Hepatocyte (in vitro differentiated cells): ENCODE data around the gene NXPH4.

Experiments
- CTCF ChIP-seq: fragments of 200-600 bp; sonication (generic); IDR thresholded peaks from 2 replicates; pipeline ENCODE4 v1.5.1; 2016; ENCODE audit warnings: antibody characterized with exemption, mild to moderate bottlenecking; ENCODE audit not compliant: poor library complexity
- EZH2 ChIP-seq: fragments of 200-600 bp; sonication (generic); IDR thresholded peaks from 2 replicates; pipeline ENCODE4 v1.6.1; 2016; ENCODE audit warnings: antibody characterized with exemption, mild to moderate bottlenecking, borderline replicate concordance
- EZH2phosphoT487 ChIP-seq: fragments of 200-600 bp; sonication (generic); IDR thresholded peaks from one replicate; pipeline ENCODE4 v1.6.1; 2018; ENCODE audit warnings: antibody characterized with exemption, mild to moderate bottlenecking, low read depth, moderate library complexity; ENCODE audit not compliant: unreplicated experiment, severe bottlenecking

- TF ChIP-seq CTCF: no peak
- peak; percentile 73 for TF ChIP-seq EZH2
- TF ChIP-seq EZH2phosphoT487: no peak
These were observed 2.8 kb downstream of the NXPH4 start for GRCh38 chr12:57219205-57219992.
